GM23248 (cell line): ENCODE measurements around the gene NHS.

Source experiments
- EZH2 ChIP-seq: fragments of 200-600 bp; sonication (generic); IDR thresholded peaks from 2 replicates; pipeline ENCODE4 v1.6.1; 2018; ENCODE audit warnings: antibody characterized with exemption, mild to moderate bottlenecking; ENCODE audit not compliant: insufficient read depth, poor library complexity, severe bottlenecking
- EZH2phosphoT487 ChIP-seq: fragments of 200-600 bp; sonication (generic); IDR thresholded peaks from 2 replicates; pipeline ENCODE4 v1.6.1; 2018; ENCODE audit warnings: antibody characterized with exemption, moderate library complexity, mild to moderate bottlenecking, low read depth; ENCODE audit not compliant: insufficient read depth

- no peak for TF ChIP-seq EZH2
- no peak for TF ChIP-seq EZH2phosphoT487
Observed at GRCh38 chrX:17628976-17629375, 254.0 kb downstream of the NHS start.
